C1 segment of cervical spinal cord (tissue), 14 donors: ENCODE results near the gene DCP1B.

Experiments
- DNase-seq, 14 donors: peaks; one replicate each; lab custom pipeline; 2025; lab: John Stamatoyannopoulos, UW

DCP1B gene

DNA sequence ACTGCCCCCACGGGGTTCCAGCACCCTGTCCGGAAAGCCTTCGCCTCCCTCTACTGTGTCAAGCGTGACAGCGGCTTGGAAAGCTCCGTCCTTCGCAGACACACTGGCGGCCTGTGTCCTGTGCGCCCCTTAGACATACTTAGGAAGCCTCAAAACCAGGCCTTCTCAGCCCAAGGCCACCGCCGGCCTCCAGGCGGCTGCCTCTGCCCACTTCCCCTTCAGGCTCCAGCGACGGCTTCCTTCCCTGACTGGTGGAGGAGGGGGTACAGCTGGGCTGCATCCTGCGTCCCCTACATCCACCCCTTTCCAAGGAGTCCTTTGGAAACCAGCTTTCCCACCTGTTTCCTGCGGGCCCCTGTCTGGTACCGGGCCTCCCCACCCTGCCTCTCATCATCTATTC, 83.3 kb downstream of the DCP1B start:
- DNase-seq, result no peak

- DNase-seq, result no peak
Measured at GRCh38 chr12:1920436-1920835, 83.8 kb downstream of the DCP1B start.

- no peak for DNase-seq
Measured at GRCh38 chr12:1919763-1920162, 84.5 kb downstream of the DCP1B start.

DNA sequence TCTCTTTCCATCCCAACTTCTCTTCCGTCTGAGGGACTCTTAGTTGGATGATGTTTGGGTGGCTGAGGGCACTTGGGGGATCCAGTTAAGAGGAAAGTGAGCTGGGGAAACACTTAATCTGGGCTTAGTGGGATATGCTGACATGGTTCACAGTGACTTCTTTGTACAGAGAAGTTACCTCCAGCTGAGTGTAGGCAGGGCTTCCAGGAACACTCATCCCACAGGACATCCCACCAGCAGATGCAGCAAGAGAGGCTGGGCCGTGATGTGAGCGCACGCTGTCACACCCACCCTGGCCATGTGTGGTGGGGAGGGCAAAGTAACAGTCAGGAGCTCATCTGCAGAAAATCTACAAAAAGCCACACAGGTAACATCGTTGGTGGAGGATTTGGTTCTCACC, 85.0 kb downstream of the DCP1B start:
- no peak for DNase-seq

GRCh38 chr12:1918884-1919236, 85.4 kb downstream of the DCP1B start:
- DNase-seq, result no peak

GRCh38 chr12:1918081-1918883, 86.0 kb downstream of the DCP1B start, which contains the start of gene CACNA2D4:
CACNA2D4 (minus strand) TSS chr12:1918652; CDS start chr12:1918473, 179 bp downstream.
- no peak for DNase-seq

DNA sequence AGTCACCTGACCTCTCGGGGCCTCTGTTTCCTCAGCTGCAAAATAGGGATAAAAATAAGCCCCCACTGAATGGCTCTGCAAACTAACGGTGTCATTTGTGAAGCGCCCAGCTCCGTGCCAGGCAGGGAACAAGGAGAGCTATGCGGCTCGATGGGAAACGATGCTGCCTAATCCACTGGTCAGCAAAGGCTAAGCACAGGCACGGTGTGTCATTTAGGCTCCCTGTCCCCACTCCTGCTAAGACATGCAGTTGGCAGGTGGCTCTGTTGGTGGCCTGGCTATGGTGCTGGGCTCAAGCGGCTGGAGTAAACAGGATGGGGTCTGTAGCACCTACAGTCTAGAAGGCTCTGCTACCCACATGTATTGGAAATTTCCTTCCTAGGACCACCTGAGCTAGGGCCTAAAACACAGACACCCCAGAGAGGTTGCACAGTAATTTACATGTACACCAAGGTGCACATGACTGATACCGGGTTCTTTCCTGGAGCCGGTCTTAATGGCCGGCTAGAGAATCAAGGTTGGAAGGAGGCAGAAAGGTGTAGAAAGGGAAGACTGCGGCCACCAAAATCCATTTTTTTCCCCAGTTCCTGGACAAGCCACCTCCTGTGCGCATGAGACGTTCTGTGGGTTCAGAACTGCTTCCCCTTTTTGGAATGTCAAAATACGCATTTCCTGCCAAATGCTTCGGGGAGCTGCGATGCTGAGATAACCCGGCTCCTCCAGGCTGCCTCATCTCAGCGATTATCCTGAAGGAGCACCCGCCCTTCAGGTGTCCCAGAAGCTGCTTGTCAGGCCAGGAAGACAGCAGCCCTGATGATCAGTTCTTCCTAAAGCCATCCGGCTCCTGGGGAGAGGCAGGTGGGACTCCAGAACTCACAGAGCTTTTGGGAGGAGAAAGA, 86.8 kb downstream of the DCP1B start:
- peak in 1 of 14 donors; percentile 28 for DNase-seq

- peak in 2 of 14 donors; percentile 20 to 33 for DNase-seq
Measured at GRCh38 chr12:1916371-1917171, 87.7 kb downstream of the DCP1B start.

GRCh38 chr12:1915082-1915968, 88.9 kb downstream of the DCP1B start:
- no peak for DNase-seq

GRCh38 chr12:1914114-1914911, 89.9 kb downstream of the DCP1B start:
- DNase-seq, result no peak

DNA sequence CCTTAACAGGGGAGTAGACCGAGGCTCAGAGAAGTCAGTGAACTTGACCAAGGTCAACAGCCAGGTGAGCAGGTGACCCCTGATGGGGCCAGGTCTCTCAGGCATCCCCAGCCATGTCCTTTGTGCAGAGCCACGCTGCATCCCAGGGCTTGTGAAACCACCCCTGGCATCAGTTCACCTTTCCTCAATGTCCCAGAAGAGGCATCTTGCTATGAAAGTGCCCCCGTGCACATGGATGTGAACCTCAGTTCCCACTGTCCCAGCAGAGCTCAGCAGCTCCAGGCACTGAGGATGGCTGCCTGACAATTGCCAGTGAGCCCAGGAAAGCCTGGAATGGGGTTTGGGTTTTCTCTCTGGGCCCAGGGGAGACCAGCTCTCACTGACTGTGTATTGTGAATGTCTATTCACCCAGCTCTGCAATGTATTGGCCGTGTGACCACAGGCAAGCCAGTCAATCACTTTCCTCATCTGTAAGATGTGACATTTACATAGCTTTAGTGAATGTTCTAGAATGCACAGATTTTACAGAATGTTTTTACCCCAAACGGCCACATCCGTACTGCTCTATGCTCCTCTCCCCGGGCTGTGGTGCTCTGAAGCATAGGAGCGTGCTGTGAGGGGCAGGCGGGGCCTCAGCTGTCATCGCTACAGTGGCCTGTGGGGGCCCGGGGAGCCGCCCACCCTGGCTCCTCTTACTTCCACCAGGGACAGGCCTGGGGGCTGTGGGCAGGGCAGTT, 90.7 kb downstream of the DCP1B start:
- no peak for DNase-seq

GRCh38 chr12:1912580-1913376, 91.5 kb downstream of the DCP1B start:
- DNase-seq, result no peak

DNA sequence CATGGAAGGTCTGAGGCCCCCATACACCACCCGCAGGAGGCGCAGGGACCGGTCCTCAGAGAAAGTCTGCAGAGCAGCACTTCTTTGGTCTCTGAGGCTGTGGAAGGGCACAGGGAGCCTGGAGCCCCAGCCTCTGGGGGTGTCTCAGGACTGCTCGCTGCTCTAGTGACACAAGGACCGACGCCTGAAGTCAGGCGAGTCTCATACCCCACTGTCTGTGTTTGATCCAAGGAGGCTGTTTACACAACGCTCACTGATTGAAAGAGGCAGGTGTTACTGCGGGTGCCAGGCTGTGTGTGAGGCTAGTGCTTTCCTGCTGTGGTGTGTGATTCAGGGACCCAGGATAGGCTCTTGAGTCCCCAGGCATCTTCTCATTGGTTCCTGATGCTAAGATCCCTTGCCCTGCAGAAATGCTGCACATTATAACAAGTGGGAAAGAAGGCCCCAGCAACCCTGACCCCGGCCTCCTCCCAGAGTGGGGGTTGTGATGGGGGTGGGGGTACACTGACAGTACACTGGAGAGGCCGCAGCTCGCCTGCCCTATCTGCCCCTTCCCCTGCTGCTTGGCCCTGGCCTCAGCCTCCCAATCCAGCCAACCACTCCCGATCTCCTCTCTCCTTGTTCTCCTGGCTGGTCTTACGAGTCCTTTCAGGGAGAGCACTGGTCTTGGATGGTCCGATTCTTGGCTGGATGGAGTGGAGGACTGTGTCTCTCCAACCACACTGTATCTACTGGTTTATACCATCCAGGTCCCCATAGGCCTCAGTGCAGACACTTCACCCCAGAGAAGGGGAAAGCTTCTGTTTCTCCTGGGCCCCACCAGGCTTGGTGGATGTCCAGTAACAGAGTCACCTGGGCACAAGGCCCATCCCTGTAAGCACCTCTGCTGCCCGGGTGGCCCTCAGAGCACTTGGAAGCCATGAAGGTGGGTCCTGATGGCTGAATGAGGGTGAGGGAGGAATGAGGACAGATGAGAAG, 92.4 kb downstream of the DCP1B start:
- no peak for DNase-seq

- DNase-seq, result no peak
Measured at GRCh38 chr12:1910468-1910867, 93.8 kb downstream of the DCP1B start.

- DNase-seq, result no peak
Measured at GRCh38 chr12:1908758-1909157, 95.5 kb downstream of the DCP1B start.

DNA sequence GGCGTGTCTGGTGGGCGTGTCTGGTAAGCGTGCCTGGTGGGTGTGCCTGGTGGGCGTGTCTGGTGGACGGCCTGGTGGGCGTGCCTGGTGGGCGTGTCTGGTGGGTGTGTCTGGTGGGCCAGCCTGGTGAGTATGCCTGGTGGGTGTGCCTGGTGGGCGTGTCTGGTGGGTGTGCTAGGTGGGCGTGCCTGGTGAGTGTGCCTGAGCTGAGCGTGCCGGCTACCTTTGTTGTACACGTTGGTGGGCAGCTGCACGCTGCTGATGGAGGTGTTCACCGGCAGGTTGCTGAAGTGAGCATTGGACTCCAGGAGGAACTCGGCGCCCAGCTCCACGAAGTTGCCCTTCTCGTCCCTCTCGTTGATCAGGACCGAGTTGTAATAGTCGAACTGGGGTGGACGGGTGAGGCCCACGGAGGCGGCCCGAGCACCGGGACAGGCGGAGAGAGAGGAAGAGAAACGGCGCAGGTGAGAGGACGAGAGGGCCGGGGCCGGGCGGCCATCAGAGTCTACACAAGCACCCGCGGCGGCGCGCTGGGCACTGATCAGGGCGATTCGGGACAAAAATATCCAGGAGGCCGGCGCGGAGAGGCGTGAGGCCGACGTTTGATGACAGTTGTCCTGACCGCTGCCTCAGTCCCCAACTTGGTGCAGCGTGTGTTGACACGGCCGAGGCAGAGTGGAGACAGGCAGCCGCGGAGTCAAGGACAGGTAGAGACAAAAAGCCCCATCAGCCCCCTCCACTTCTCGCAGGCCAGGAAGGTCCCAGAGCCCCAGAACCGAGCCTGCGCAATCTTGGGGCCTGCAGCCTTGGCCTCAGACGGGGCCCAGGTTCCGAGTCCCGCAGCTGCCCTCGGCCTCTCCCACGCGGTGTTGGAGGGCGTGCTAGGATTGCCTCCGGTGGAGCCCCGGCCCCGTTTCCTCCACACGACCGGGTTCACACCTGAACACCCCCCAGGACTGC, 96.3 kb downstream of the DCP1B start:
- no peak for DNase-seq
